Thyroid gland (tissue), 4 donors: ENCODE measurements around the gene SH3GLB1. TPM values are rescaled to one million over a fixed set of nuclear protein-coding genes. Genes with fewer than 3 reads are reported as not detected.

Source experiments
- DNase-seq, 2 donors: peaks; one replicate each; pipeline ENCODE4 v3.0.0-alpha.2; 2019
- H3K27ac ChIP-seq, 3 donors: fragments of 200-600 bp; sonication (generic); 1 replicate in 2 of 3; 2 replicates in 1 of 3; pipeline ENCODE4 v1.5.1; 2016 to 2019; ENCODE audit warnings: mild to moderate bottlenecking in 1 of 3, moderate library complexity in 1 of 3
- H3K27me3 ChIP-seq: fragments of 200-600 bp; sonication (generic); one replicate; pipeline ENCODE4 v1.5.1; 2019
- H3K36me3 ChIP-seq, 2 donors: fragments of 200-600 bp; sonication (generic); one replicate each; pipeline ENCODE4 v1.5.1; 2016 to 2019
- H3K4me1 ChIP-seq, 2 donors: fragments of 200-600 bp; sonication (generic); one replicate each; pipeline ENCODE4 v1.5.1; 2017 to 2019
- H3K4me3 ChIP-seq, 3 donors: fragments of 200-600 bp; sonication (generic); replicated peaks in 1 of 3; 1 replicate in 2 of 3; 2 replicates in 1 of 3; pipeline ENCODE4 v1.5.1; 2016; ENCODE audit warnings: mild to moderate bottlenecking in 1 of 3
- H3K9me3 ChIP-seq: fragments of 200-600 bp; sonication (generic); one replicate; pipeline ENCODE4 v1.5.1; 2017
- CTCF ChIP-seq, 6 experiments: fragments of 200-600 bp in 3 of 6; fragments of 450-650 bp in 3 of 6; sonication (generic) in 3 of 6; IDR thresholded peaks; one replicate each; pipeline ENCODE4 v1.5.1; 2016 to 2019; ENCODE audit warnings: antibody characterized with exemption in 6 of 6, mild to moderate bottlenecking in 2 of 6, inconsistent platforms in 1 of 6, moderate library complexity in 1 of 6
- POLR2A ChIP-seq, 2 donors: fragments of 450-650 bp; IDR thresholded peaks; one replicate each; pipeline ENCODE4 v1.6.1; 2017; ENCODE audit warnings: antibody characterized with exemption in 2 of 2, mild to moderate bottlenecking in 2 of 2, moderate library complexity in 1 of 2
- WGBS, 2 donors: methylation state at CpG; one replicate each; pipeline ENCODE4 v1.1.5; 2017; 5-methylcytosine and 5-hydroxymethylcytosine counted together
- intact Hi-C: fragments of 100-400 bp; cut with DNase I; formaldehyde crosslinking; loops from one replicate; pipeline ENCODE4 v1.15.1; 2023
- total RNA-seq, 4 donors: library from RNA; depleted of rRNA; stranded (reverse); fragments of >200 nt; gene quantifications; one replicate each; pipeline ENCODE4 v1.2.3, GENCODE V29; 2016

Gene SH3GLB1
- total RNA-seq, 4 donors from 2014 or later, result 45.1 to 75.6 (median 58.1) TPM

- H3K9me3 ChIP-seq, result no peaks in the 10 kb centered on the region
- H3K36me3 ChIP-seq, result no peaks in the 10 kb centered on the region
- no peak overlapping the region for H3K27ac ChIP-seq
- DNase-seq, result no peak
- no peaks in the 10 kb centered on the region for H3K4me1 ChIP-seq
- TF ChIP-seq POLR2A (IDR thresholded peaks at IDR 0.05), result no peak
- no peak for TF ChIP-seq CTCF (IDR thresholded peaks at IDR 0.05)
- H3K4me3 ChIP-seq, result no peak overlapping the region
- H3K27me3 ChIP-seq, result no peaks in the 10 kb centered on the region
- intact Hi-C loops, result no loop called here
These were observed 64.2 kb downstream of the SH3GLB1 start for GRCh38 chr1:86768554-86768953.

GRCh38 chr1:86769065-86769464 is 64.7 kb downstream of the SH3GLB1 start:
- H3K4me1 ChIP-seq, result peaks cover 0 to under 1% of the 10 kb centered on the region in 2 donors
- intact Hi-C loops, result no loop called here
- TF ChIP-seq POLR2A (IDR thresholded peaks at IDR 0.05) (no peak), CTCF (IDR thresholded peaks at IDR 0.05) (no peak)
- H3K36me3 ChIP-seq, result no peaks in the 10 kb centered on the region
- no peaks in the 10 kb centered on the region for H3K27me3 ChIP-seq
- no peaks in the 10 kb centered on the region for H3K9me3 ChIP-seq
- 93 to 96% methylated on average over 4 of the region's 4 CpGs for WGBS, 2 donors
- no peak for DNase-seq
- H3K27ac ChIP-seq, result no peak overlapping the region
- H3K4me3 ChIP-seq, result no peak overlapping the region

GRCh38 chr1:86773341-86774288 is 69.2 kb downstream of the SH3GLB1 start:
- Histone ChIP-seq H3K36me3 (no peaks in the 10 kb centered on the region), H3K4me1 (peaks cover 0 to 3% of the 10 kb centered on the region in 2 donors), H3K4me3 (no peak overlapping the region), H3K9me3 (no peaks in the 10 kb centered on the region), H3K27ac (no peak overlapping the region), H3K27me3 (no peaks in the 10 kb centered on the region)
- DNase-seq, result no peak
- TF ChIP-seq POLR2A (IDR thresholded peaks at IDR 0.05) (no peak), CTCF (IDR thresholded peaks at IDR 0.05) (no peak)
- WGBS, 2 donors, result 74 to 76% methylated on average over 5 of the region's 5 CpGs
- intact Hi-C loops, result no loop called here

- no peak for TF ChIP-seq CTCF (IDR thresholded peaks at IDR 0.05)
- no peak for TF ChIP-seq POLR2A (IDR thresholded peaks at IDR 0.05)
- WGBS, 2 donors, result 47 to 52% methylated on average over 11 of the region's 11 CpGs
- H3K4me3 ChIP-seq, result no peak overlapping the region
- no peaks in the 10 kb centered on the region for H3K36me3 ChIP-seq
- no peak overlapping the region for H3K27ac ChIP-seq
- no peaks in the 10 kb centered on the region for H3K27me3 ChIP-seq
- DNase-seq, result peak in 1 of 2 donors; percentile 10
- intact Hi-C loops, result no loop called here
- H3K9me3 ChIP-seq, result no peaks in the 10 kb centered on the region
- H3K4me1 ChIP-seq, result peaks cover 0 to 3% of the 10 kb centered on the region in 2 donors
These were observed 70.2 kb downstream of the SH3GLB1 start for GRCh38 chr1:86774305-86775295.
